ENCODE data around the gene UGT1A7.

UGT1A7 gene

GRCh38 chr2:233819884-233820773 is 138.4 kb downstream of the UGT1A7 start:
- no peak for DNase-seq (ENCODE audit: extremely low read depth, insufficient read length)
- Histone ChIP-seq H3K27me3 (replicated peaks; ENCODE audit: control insufficient read depth, insufficient read depth, low read length) (peaks cover 2% of the 10 kb centered on the region; the same call in 1 of the 2 replicates), H3K4me3 (replicated peaks; ENCODE audit: low read depth, low read length) (no peak overlapping the region), H3K36me3 (ENCODE audit: control insufficient read depth, insufficient read depth, low read length) (no peaks in the 10 kb centered on the region)
- TF ChIP-seq CTCF (IDR thresholded peaks at IDR 0.05; ENCODE audit: insufficient read depth, low read length, poor library complexity, severe bottlenecking) = no peak

- no peak for TF ChIP-seq CTCF (IDR thresholded peaks at IDR 0.05; ENCODE audit: insufficient read depth, low read length, poor library complexity, severe bottlenecking)
- peaks cover 2% of the 10 kb centered on the region; the same call in 1 of the 2 replicates for H3K27me3 ChIP-seq (replicated peaks; ENCODE audit: control insufficient read depth, insufficient read depth, low read length)
- H3K4me3 ChIP-seq (replicated peaks; ENCODE audit: low read depth, low read length) = no peak overlapping the region
- H3K36me3 ChIP-seq (ENCODE audit: control insufficient read depth, insufficient read depth, low read length) = no peaks in the 10 kb centered on the region
- no peak for DNase-seq (ENCODE audit: extremely low read depth, insufficient read length)
Measured at GRCh38 chr2:233820774-233821105, 139.0 kb downstream of the UGT1A7 start.

GRCh38 chr2:233821196-233821595 is 139.5 kb downstream of the UGT1A7 start:
- no peak for DNase-seq (ENCODE audit: extremely low read depth, insufficient read length)
- Histone ChIP-seq H3K27me3 (replicated peaks; ENCODE audit: control insufficient read depth, insufficient read depth, low read length) (peaks cover 2% of the 10 kb centered on the region; the same call in 1 of the 2 replicates), H3K4me3 (replicated peaks; ENCODE audit: low read depth, low read length) (no peak overlapping the region), H3K36me3 (ENCODE audit: control insufficient read depth, insufficient read depth, low read length) (no peaks in the 10 kb centered on the region)
- TF ChIP-seq CTCF (IDR thresholded peaks at IDR 0.05; ENCODE audit: insufficient read depth, low read length, poor library complexity, severe bottlenecking) = no peak

- no peak overlapping the region for H3K4me3 ChIP-seq (replicated peaks; ENCODE audit: low read depth, low read length)
- TF ChIP-seq CTCF (IDR thresholded peaks at IDR 0.05; ENCODE audit: insufficient read depth, low read length, poor library complexity, severe bottlenecking) = no peak
- no peak for DNase-seq (ENCODE audit: extremely low read depth, insufficient read length)
- H3K36me3 ChIP-seq (ENCODE audit: control insufficient read depth, insufficient read depth, low read length) = no peaks in the 10 kb centered on the region
- H3K27me3 ChIP-seq (replicated peaks; ENCODE audit: control insufficient read depth, insufficient read depth, low read length) = peaks cover 2% of the 10 kb centered on the region; the same call in 1 of the 2 replicates
Measured at GRCh38 chr2:233821709-233822100, 140.0 kb downstream of the UGT1A7 start.

- no peak overlapping the region for H3K4me3 ChIP-seq (replicated peaks; ENCODE audit: low read depth, low read length)
- no peak for TF ChIP-seq CTCF (IDR thresholded peaks at IDR 0.05; ENCODE audit: insufficient read depth, low read length, poor library complexity, severe bottlenecking)
- no peak for DNase-seq (ENCODE audit: extremely low read depth, insufficient read length)
- H3K27me3 ChIP-seq (replicated peaks; ENCODE audit: control insufficient read depth, insufficient read depth, low read length) = peaks cover 2% of the 10 kb centered on the region; the same call in 1 of the 2 replicates
- H3K36me3 ChIP-seq (ENCODE audit: control insufficient read depth, insufficient read depth, low read length) = no peaks in the 10 kb centered on the region
Measured at GRCh38 chr2:233822101-233822771, 140.5 kb downstream of the UGT1A7 start.
